Trophoblast cell (in vitro differentiated cells and primary cell): ENCODE data around the gene DDX47.

Experiments
- DNase-seq, 2 donors: peaks; one replicate each; pipeline ENCODE4 v3.0.0-alpha.2; 2016
- H2AFZ ChIP-seq: 2 replicates; pipeline ENCODE4 v1.6.1; 2013; ENCODE audit warnings: low read length, moderate library complexity, mild to moderate bottlenecking; ENCODE audit not compliant: insufficient read depth, poor library complexity
- H2AK5ac ChIP-seq: 2 replicates; pipeline ENCODE4 v1.6.1; 2013; ENCODE audit warnings: mild to moderate bottlenecking, low read length
- H2BK120ac ChIP-seq: 2 replicates; pipeline ENCODE4 v1.6.1; 2013; ENCODE audit warnings: low read length, mild to moderate bottlenecking, moderate library complexity; ENCODE audit not compliant: insufficient read depth, poor library complexity
- H2BK12ac ChIP-seq: 2 replicates; pipeline ENCODE4 v1.6.1; 2013; ENCODE audit warnings: mild to moderate bottlenecking, low read length, moderate library complexity
- H2BK5ac ChIP-seq: 2 replicates; pipeline ENCODE4 v1.6.1; 2013; ENCODE audit warnings: low read length, low read depth, moderate library complexity, mild to moderate bottlenecking; ENCODE audit not compliant: poor library complexity
- H3K14ac ChIP-seq: 2 replicates; pipeline ENCODE4 v1.6.1; 2013; ENCODE audit warnings: mild to moderate bottlenecking, low read length
- H3K18ac ChIP-seq: 2 replicates; pipeline ENCODE4 v1.6.1; 2013; ENCODE audit warnings: mild to moderate bottlenecking, low read length
- H3K23ac ChIP-seq: 2 replicates; pipeline ENCODE4 v1.6.1; 2013; ENCODE audit warnings: low read length
- H3K27ac ChIP-seq: 2 replicates; pipeline ENCODE4 v1.5.1; 2013; ENCODE audit warnings: low read depth, mild to moderate bottlenecking, inconsistent platforms, low read length, moderate library complexity
- H3K27me3 ChIP-seq: 2 replicates; pipeline ENCODE4 v1.6.1; 2013; ENCODE audit warnings: inconsistent platforms, mild to moderate bottlenecking, low read length, moderate library complexity; ENCODE audit not compliant: insufficient read depth
- H3K36me3 ChIP-seq, 2 experiments: 1 replicate in 1 of 2; 2 replicates in 1 of 2; pipeline ENCODE4 v1.6.1; 2013; ENCODE audit warnings: low read length in 2 of 2, mild to moderate bottlenecking in 2 of 2, moderate library complexity in 1 of 2; ENCODE audit not compliant: insufficient read depth in 2 of 2, control insufficient read depth in 1 of 2
- H3K4ac ChIP-seq: 2 replicates; pipeline ENCODE4 v1.6.1; 2013; ENCODE audit warnings: low read depth, mild to moderate bottlenecking, low read length, moderate library complexity
- H3K4me1 ChIP-seq, 2 experiments: 1 replicate in 1 of 2; 2 replicates in 1 of 2; pipeline ENCODE4 v1.6.1; 2013; ENCODE audit warnings: low read length in 2 of 2, mild to moderate bottlenecking in 2 of 2, moderate library complexity in 1 of 2; ENCODE audit not compliant: insufficient read depth in 2 of 2, control insufficient read depth in 1 of 2
- H3K4me2 ChIP-seq: 2 replicates; pipeline ENCODE4 v1.6.1; 2013; ENCODE audit warnings: inconsistent platforms, mild to moderate bottlenecking, low read length, moderate library complexity
- H3K4me3 ChIP-seq: 2 replicates; pipeline ENCODE4 v1.5.1; 2013; ENCODE audit warnings: mild to moderate bottlenecking, low read depth, low read length, inconsistent platforms
- H3K79me1 ChIP-seq: one replicate; pipeline ENCODE4 v1.6.1; 2013; ENCODE audit warnings: low read length
- H3K79me2 ChIP-seq: 2 replicates; pipeline ENCODE4 v1.6.1; 2013; ENCODE audit warnings: low read length, mild to moderate bottlenecking; ENCODE audit not compliant: control insufficient read depth, insufficient read depth, poor library complexity
- H3K9ac ChIP-seq: 2 replicates; pipeline ENCODE4 v1.6.1; 2013; ENCODE audit warnings: mild to moderate bottlenecking, low read length
- H3K9me3 ChIP-seq: 2 replicates; pipeline ENCODE4 v1.6.1; 2013; ENCODE audit warnings: low read depth, mild to moderate bottlenecking, control low read depth, inconsistent platforms, low read length; ENCODE audit not compliant: insufficient read depth
- H4K12ac ChIP-seq: 2 replicates; pipeline ENCODE4 v1.6.1; 2013; ENCODE audit warnings: low read depth, mild to moderate bottlenecking, low read length, moderate library complexity
- H4K8ac ChIP-seq: 2 replicates; pipeline ENCODE4 v1.6.1; 2013; ENCODE audit warnings: low read depth, mild to moderate bottlenecking, low read length, moderate library complexity
- H4K91ac ChIP-seq: one replicate; pipeline ENCODE4 v1.6.1; 2013; ENCODE audit warnings: low read depth, mild to moderate bottlenecking, low read length, moderate library complexity
- WGBS: extraction: QIAGEN DNeasy Blood & Tissue Kit; methylation state at CpG from one replicate; pipeline ENCODE4 v1.1.7; 2013; ENCODE audit warnings: missing lambda C conversion rate; ENCODE audit not compliant: insufficient read length, insufficient coverage; ENCODE audit errors: extremely low coverage; 5-methylcytosine and 5-hydroxymethylcytosine counted together

DDX47 gene

GRCh38 chr12:12784116-12784515 is 29.0 kb upstream of the DDX47 start:
- DNase-seq: no peak
- Histone ChIP-seq H2BK120ac (no peak overlapping the region), H3K18ac (no peak overlapping the region), H2AFZ (no peak overlapping the region), H4K8ac (no peak overlapping the region), H3K79me2 (peaks cover 6% of the 10 kb centered on the region), H4K91ac (no peak overlapping the region), H3K14ac (no peak overlapping the region), H2BK5ac (no peak overlapping the region), H3K4me1 (peaks cover 7 to 9% of the 10 kb centered on the region in 2 experiments), H3K4me2 (no peak overlapping the region), H3K9ac (no peak overlapping the region), H3K27ac (no peak overlapping the region), H3K23ac (no peak overlapping the region), H3K4me3 (no peak overlapping the region), H3K4ac (no peak overlapping the region), H2AK5ac (no peak overlapping the region), H3K79me1 (peaks cover 5% of the 10 kb centered on the region), H3K27me3 (peaks cover 2% of the 10 kb centered on the region), H4K12ac (no peak overlapping the region), H3K9me3 (no peaks in the 10 kb centered on the region), H3K36me3 (no peaks in the 10 kb centered on the region), H2BK12ac (no peak overlapping the region)
- no CpG with 5 or more reads among the region's 2 CpGs for WGBS

- Histone ChIP-seq H3K27me3 (peaks cover 2% of the 10 kb centered on the region), H2BK120ac (no peak within 1 kb of the TSS), H2AFZ (peak within 1 kb of the TSS; percentile 82), H3K27ac (no peak within 1 kb of the TSS), H3K4me3 (no peak within 1 kb of the TSS), H4K8ac (peak within 1 kb of the TSS; percentile 84), H3K79me1 (peaks cover 5% of the 10 kb centered on the region), H3K4me1 (peaks cover 7 to 9% of the 10 kb centered on the region in 2 experiments), H3K79me2 (peaks cover 6% of the 10 kb centered on the region), H2AK5ac (no peak within 1 kb of the TSS), H3K9me3 (no peaks in the 10 kb centered on the region), H3K18ac (no peak within 1 kb of the TSS), H4K12ac (no peak within 1 kb of the TSS), H3K23ac (no peak within 1 kb of the TSS), H2BK5ac (no peak within 1 kb of the TSS), H3K9ac (no peak within 1 kb of the TSS), H3K36me3 (no peaks in the 10 kb centered on the region), H4K91ac (no peak within 1 kb of the TSS), H2BK12ac (no peak within 1 kb of the TSS), H3K14ac (no peak within 1 kb of the TSS), H3K4ac (no peak within 1 kb of the TSS), H3K4me2 (peak within 1 kb of the TSS; percentile 76)
- peak in 1 of 2 donors; percentile 13 for DNase-seq
- WGBS: no CpG with 5 or more reads among the region's 14 CpGs
Measured at GRCh38 chr12:12784911-12785814, 28.0 kb upstream of the DDX47 start, which contains the start of gene APOLD1. APOLD1 (plus strand) TSS chr12:12785659; CDS start chr12:12785692, 33 bp downstream.

DNA sequence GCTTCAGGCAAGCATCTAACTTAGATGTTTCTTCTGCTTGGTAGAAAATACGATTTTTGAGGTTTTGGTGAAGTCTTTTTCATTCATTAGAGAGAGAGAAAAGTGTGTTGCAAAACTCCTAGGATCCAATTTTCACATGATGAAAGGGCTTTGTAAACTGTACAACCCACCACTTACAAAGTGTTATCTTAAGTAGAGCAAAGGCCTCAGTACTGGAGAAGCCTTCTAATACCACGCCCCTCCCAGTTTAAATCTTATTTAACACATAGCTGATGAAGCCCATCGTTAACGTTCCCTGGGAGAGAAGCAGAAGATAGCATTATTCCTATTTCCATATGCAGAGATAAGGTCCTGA is 26.8 kb upstream of the DDX47 start:
- Histone ChIP-seq H2AK5ac (no peak overlapping the region), H4K91ac (no peak overlapping the region), H3K79me1 (peaks cover 5% of the 10 kb centered on the region), H3K4me3 (no peak overlapping the region), H3K36me3 (no peaks in the 10 kb centered on the region), H3K9ac (no peak overlapping the region), H4K8ac (peak overlapping the region; percentile 84), H3K27ac (no peak overlapping the region), H2AFZ (peak overlapping the region; percentile 82), H3K14ac (no peak overlapping the region), H4K12ac (no peak overlapping the region), H3K27me3 (peaks cover 2% of the 10 kb centered on the region), H3K4me1 (peaks cover 7 to 9% of the 10 kb centered on the region in 2 experiments), H3K4me2 (peak overlapping the region; percentile 76), H2BK5ac (no peak overlapping the region), H3K79me2 (peaks cover 6% of the 10 kb centered on the region), H2BK120ac (no peak overlapping the region), H3K18ac (no peak overlapping the region), H2BK12ac (no peak overlapping the region), H3K4ac (no peak overlapping the region), H3K23ac (no peak overlapping the region), H3K9me3 (no peaks in the 10 kb centered on the region)
- no CpG with 5 or more reads among the region's 4 CpGs for WGBS
- DNase-seq: no peak

DNA sequence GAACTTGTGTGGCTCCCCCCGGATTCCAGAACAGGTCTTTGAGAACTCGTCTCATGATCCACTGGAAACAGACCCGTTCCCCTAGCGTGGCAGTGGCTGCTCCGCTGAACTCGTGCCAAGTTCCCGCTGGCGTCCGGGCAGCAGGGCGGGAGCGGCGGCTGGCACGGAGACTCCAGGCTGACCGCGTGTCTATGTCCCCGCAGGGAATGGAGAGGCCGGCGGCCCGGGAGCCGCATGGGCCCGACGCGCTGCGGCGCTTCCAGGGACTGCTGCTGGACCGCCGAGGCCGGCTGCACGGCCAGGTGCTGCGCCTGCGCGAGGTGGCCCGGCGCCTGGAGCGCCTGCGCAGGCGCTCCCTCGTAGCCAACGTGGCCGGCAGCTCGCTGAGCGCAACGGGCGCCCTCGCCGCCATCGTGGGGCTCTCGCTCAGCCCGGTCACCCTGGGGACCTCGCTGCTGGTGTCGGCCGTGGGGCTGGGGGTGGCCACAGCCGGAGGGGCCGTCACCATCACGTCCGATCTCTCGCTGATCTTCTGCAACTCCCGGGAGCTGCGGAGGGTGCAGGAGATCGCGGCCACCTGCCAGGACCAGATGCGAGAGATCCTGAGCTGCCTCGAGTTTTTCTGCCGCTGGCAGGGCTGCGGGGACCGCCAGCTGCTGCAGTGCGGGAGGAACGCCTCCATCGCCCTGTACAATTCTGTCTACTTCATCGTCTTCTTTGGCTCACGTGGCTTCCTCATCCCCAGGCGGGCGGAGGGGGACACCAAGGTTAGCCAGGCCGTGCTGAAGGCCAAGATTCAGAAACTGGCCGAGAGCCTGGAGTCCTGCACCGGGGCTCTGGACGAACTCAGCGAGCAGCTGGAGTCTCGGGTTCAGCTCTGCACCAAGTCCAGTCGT is 26.2 kb upstream of the DDX47 start:
- peak overlapping the region; percentile 87 for H4K8ac ChIP-seq
- peak overlapping the region; percentile 35 for H2BK12ac ChIP-seq
- H3K27me3 ChIP-seq: peaks cover 2% of the 10 kb centered on the region
- H3K14ac ChIP-seq: peak overlapping the region; percentile 90
- peak overlapping the region; percentile 82 for H2AFZ ChIP-seq
- WGBS: no CpG with 5 or more reads among the region's 80 CpGs
- peak overlapping the region; percentile 31 for H3K9ac ChIP-seq
- peak overlapping the region; percentile 81 for H3K18ac ChIP-seq
- H2BK5ac ChIP-seq: peak overlapping the region; percentile 5
- no peak overlapping the region for H3K27ac ChIP-seq
- H3K79me2 ChIP-seq: peaks cover 6% of the 10 kb centered on the region
- H3K4me2 ChIP-seq: peak overlapping the region; percentile 76
- no peaks in the 10 kb centered on the region for H3K36me3 ChIP-seq
- peaks cover 5% of the 10 kb centered on the region for H3K79me1 ChIP-seq
- peak overlapping the region; percentile 73 for H3K4me3 ChIP-seq
- no peaks in the 10 kb centered on the region for H3K9me3 ChIP-seq
- H3K4me1 ChIP-seq: peaks cover 7 to 9% of the 10 kb centered on the region in 2 experiments
- peak overlapping the region; percentile 83 for H4K91ac ChIP-seq
- no peak overlapping the region for H3K23ac ChIP-seq
- H2BK120ac ChIP-seq: peak overlapping the region; percentile 69
- peak overlapping the region; percentile 51 for H2AK5ac ChIP-seq
- peak overlapping the region; percentile 89 for H4K12ac ChIP-seq
- H3K4ac ChIP-seq: peak overlapping the region; percentile 53
- peak; percentile 90 to 91 for DNase-seq
